H9 (cell line): ENCODE results near the gene CPLX4. TPM values are rescaled to one million over a fixed set of nuclear protein-coding genes. Genes with fewer than 3 reads are reported as not detected.

Experiments used
- DNase-seq: peaks from one replicate; pipeline ENCODE4 v3.0.0-alpha.2; 2017
- H2AFZ ChIP-seq: one replicate; pipeline ENCODE4 v1.6.1; 2013; ENCODE audit warnings: mild to moderate bottlenecking, low read length, control low read depth, moderate library complexity
- H2AK5ac ChIP-seq: 2 replicates; pipeline ENCODE4 v1.6.1; 2013; ENCODE audit warnings: low read length, control low read depth, mixed read lengths; ENCODE audit not compliant: insufficient read length
- H2BK120ac ChIP-seq: one replicate; pipeline ENCODE4 v1.6.1; 2013; ENCODE audit warnings: low read depth, mild to moderate bottlenecking, low read length, control low read depth, inconsistent platforms; ENCODE audit not compliant: poor library complexity, severe bottlenecking
- H2BK12ac ChIP-seq: 2 replicates; pipeline ENCODE4 v1.6.1; 2013; ENCODE audit warnings: low read length, control low read depth, mixed read lengths, low read depth; ENCODE audit not compliant: insufficient read length
- H2BK15ac ChIP-seq: 2 replicates; pipeline ENCODE4 v1.6.1; 2013; ENCODE audit warnings: low read depth, low read length, control low read depth
- H2BK20ac ChIP-seq: one replicate; pipeline ENCODE4 v1.6.1; 2013; ENCODE audit warnings: low read depth, mild to moderate bottlenecking, low read length, control low read depth, inconsistent platforms; ENCODE audit not compliant: poor library complexity, severe bottlenecking
- H2BK5ac ChIP-seq: 2 replicates; pipeline ENCODE4 v1.6.1; 2013; ENCODE audit warnings: low read length, control low read depth, mixed read lengths; ENCODE audit not compliant: insufficient read length
- H3K14ac ChIP-seq: 2 replicates; pipeline ENCODE4 v1.6.1; 2013; ENCODE audit warnings: low read length, control low read depth; ENCODE audit not compliant: insufficient read depth
- H3K18ac ChIP-seq: 2 replicates; pipeline ENCODE4 v1.6.1; 2013; ENCODE audit warnings: low read depth, mild to moderate bottlenecking, mixed read lengths, low read length, control low read depth; ENCODE audit not compliant: insufficient read length
- H3K23ac ChIP-seq: 2 replicates; pipeline ENCODE4 v1.6.1; 2013; ENCODE audit warnings: low read length, control low read depth, mixed read lengths, low read depth; ENCODE audit not compliant: insufficient read length
- H3K23me2 ChIP-seq: 2 replicates; pipeline ENCODE4 v1.6.1; 2013; ENCODE audit warnings: low read depth, mild to moderate bottlenecking, mixed read lengths, low read length, control low read depth; ENCODE audit not compliant: insufficient read length, poor library complexity, severe bottlenecking
- H3K27ac ChIP-seq: 2 replicates; pipeline ENCODE4 v1.5.1; 2013; ENCODE audit warnings: low read length, control low read depth, mixed read lengths, low read depth; ENCODE audit not compliant: insufficient read length
- H3K27me3 ChIP-seq: 2 replicates; pipeline ENCODE4 v1.6.1; 2013; ENCODE audit warnings: low read length, control low read depth, inconsistent platforms; ENCODE audit not compliant: insufficient read depth
- H3K4ac ChIP-seq: 2 replicates; pipeline ENCODE4 v1.6.1; 2013; ENCODE audit warnings: low read depth, mild to moderate bottlenecking, control low read depth, inconsistent platforms, low read length, moderate library complexity
- H3K4me1 ChIP-seq: 2 replicates; pipeline ENCODE4 v1.6.1; 2013; ENCODE audit warnings: low read length, control low read depth, inconsistent platforms; ENCODE audit not compliant: insufficient read depth
- H3K4me2 ChIP-seq: 2 replicates; pipeline ENCODE4 v1.6.1; 2013; ENCODE audit warnings: low read length, control low read depth, mixed read lengths; ENCODE audit not compliant: insufficient read length, insufficient read depth
- H3K56ac ChIP-seq: 2 replicates; pipeline ENCODE4 v1.6.1; 2013; ENCODE audit warnings: low read depth, mild to moderate bottlenecking, mixed read lengths, low read length, control low read depth; ENCODE audit not compliant: insufficient read length
- H3K79me1 ChIP-seq: 2 replicates; pipeline ENCODE4 v1.6.1; 2013; ENCODE audit warnings: low read depth, mild to moderate bottlenecking, moderate library complexity, low read length, control low read depth, inconsistent platforms; ENCODE audit not compliant: insufficient read depth, poor library complexity, severe bottlenecking
- H3K79me2 ChIP-seq: 2 replicates; pipeline ENCODE4 v1.6.1; 2013; ENCODE audit warnings: low read length, control low read depth, inconsistent platforms; ENCODE audit not compliant: insufficient read depth
- H3K9ac ChIP-seq: 2 replicates; pipeline ENCODE4 v1.6.1; 2013; ENCODE audit warnings: low read length, control low read depth, mixed read lengths; ENCODE audit not compliant: insufficient read length; ENCODE audit errors: extremely low read depth
- H3K9me3 ChIP-seq: one replicate; pipeline ENCODE4 v1.6.1; 2013; ENCODE audit warnings: low read depth, low read length, inconsistent platforms; ENCODE audit not compliant: control insufficient read depth
- H3T11ph ChIP-seq: one replicate; pipeline ENCODE4 v1.6.1; 2013; ENCODE audit warnings: mild to moderate bottlenecking, low read length, control low read depth, inconsistent platforms
- H4K20me1 ChIP-seq: one replicate; pipeline ENCODE4 v1.6.1; 2013; ENCODE audit not compliant: control insufficient read depth, insufficient read length, insufficient read depth
- H4K5ac ChIP-seq: 2 replicates; pipeline ENCODE4 v1.6.1; 2013; ENCODE audit warnings: low read depth, mild to moderate bottlenecking, mixed read lengths, low read length, control low read depth; ENCODE audit not compliant: insufficient read length
- H4K8ac ChIP-seq: replicated peaks from 2 replicates; pipeline ENCODE4 v1.6.1; 2013; ENCODE audit warnings: low read length, control low read depth, mixed read lengths, low read depth; ENCODE audit not compliant: insufficient read length
- H4K91ac ChIP-seq: 2 replicates; pipeline ENCODE4 v1.6.1; 2013; ENCODE audit warnings: low read depth, mild to moderate bottlenecking, moderate library complexity, mixed read lengths, low read length, control low read depth; ENCODE audit not compliant: insufficient read length
- H3K27ac Mint-ChIP-seq, 3 experiments: 2 replicates in 2 of 3; 3 replicates in 1 of 3; pipeline ENCODE4 v1.8.0; 2020 to 2021; ENCODE audit warnings: mixed read lengths in 3 of 3, mild to moderate bottlenecking in 1 of 3, moderate library complexity in 1 of 3
- H3K27me3 Mint-ChIP-seq: 2 replicates; pipeline ENCODE4 v1.8.0; 2021; ENCODE audit warnings: low read depth, mild to moderate bottlenecking, moderate library complexity, mixed read lengths
- H3K36me3 Mint-ChIP-seq, 3 experiments: 2 replicates in 2 of 3; 3 replicates in 1 of 3; pipeline ENCODE4 v1.8.0; 2020 to 2021; ENCODE audit warnings: low read depth in 3 of 3, mixed read lengths in 3 of 3; ENCODE audit not compliant: insufficient read depth in 1 of 3
- H3K4me1 Mint-ChIP-seq, 2 experiments: 2 replicates each; pipeline ENCODE4 v1.8.0; 2020; ENCODE audit warnings: mixed read lengths in 2 of 2
- H3K4me3 Mint-ChIP-seq, 2 experiments: 2 replicates in 1 of 2; 3 replicates in 1 of 2; pipeline ENCODE4 v1.8.0; 2020 to 2021; ENCODE audit warnings: mild to moderate bottlenecking in 2 of 2, mixed read lengths in 2 of 2, moderate library complexity in 1 of 2
- H3K9me3 Mint-ChIP-seq, 2 experiments: 2 replicates in 1 of 2; 3 replicates in 1 of 2; pipeline ENCODE4 v1.8.0; 2020; ENCODE audit warnings: mild to moderate bottlenecking in 2 of 2, mixed read lengths in 2 of 2, moderate library complexity in 1 of 2
- WGBS: extraction: QIAGEN DNeasy Blood & Tissue Kit; methylation state at CpG from one replicate; pipeline ENCODE4 v1.1.7; 2013; ENCODE audit warnings: missing lambda C conversion rate, low lambda C conversion rate, mixed read lengths; ENCODE audit not compliant: insufficient read length; ENCODE audit errors: extremely low coverage; 5-methylcytosine and 5-hydroxymethylcytosine counted together
- total RNA-seq: library from RNA; stranded (reverse); gene quantifications from 2 replicates; pipeline ENCODE4 v1.2.1, GENCODE V29; 2021
- TF ChIP-seq, protein P1 (sequence below): fragments of 200-600 bp; sonication (generic); conservative IDR thresholded peaks from 3 replicates; pipeline ENCODE4 v1.8.0; 2021; ENCODE audit warnings: antibody characterized with exemption, mild to moderate bottlenecking

The CPLX4 gene
- total RNA-seq, 1 experiment from 2014 or later = not detected

DNA sequence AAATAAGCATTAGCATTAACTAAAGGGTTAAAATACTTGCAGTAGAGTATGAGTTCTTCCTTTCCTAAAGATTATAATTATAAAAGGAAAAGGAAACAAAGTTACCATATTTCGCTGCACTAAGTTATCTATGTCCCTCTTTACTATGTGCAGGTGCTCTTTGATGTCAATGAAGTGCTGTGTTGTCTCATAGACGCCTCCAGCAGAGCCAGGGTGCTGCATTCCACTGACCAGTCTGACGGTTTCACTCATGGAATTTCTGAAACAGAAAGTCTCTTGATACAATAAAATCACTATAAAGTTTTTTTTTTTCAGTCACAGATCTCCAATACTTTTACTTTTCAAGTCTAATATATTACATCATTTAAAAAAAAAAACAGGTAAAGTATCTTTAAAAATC is 14.5 kb upstream of the CPLX4 start:
- H4K5ac ChIP-seq = no peak overlapping the region
- H3K27me3 Mint-ChIP-seq = no peaks in the 10 kb centered on the region
- WGBS = no CpG with 5 or more reads among the region's 3 CpGs
- H3K4me1 ChIP-seq = no peaks in the 10 kb centered on the region
- H2BK20ac ChIP-seq = no peak overlapping the region
- no peak overlapping the region for H4K8ac ChIP-seq
- H2BK5ac ChIP-seq = no peak overlapping the region
- H3K4me3 Mint-ChIP-seq = no peak overlapping the region
- no peak overlapping the region for H2BK12ac ChIP-seq
- H3K27ac ChIP-seq = no peak overlapping the region
- no peak overlapping the region for H3K23ac ChIP-seq
- H3K27me3 ChIP-seq = no peaks in the 10 kb centered on the region
- H4K91ac ChIP-seq = no peak overlapping the region
- no peaks in the 10 kb centered on the region for H3K23me2 ChIP-seq
- H2AK5ac ChIP-seq = no peak overlapping the region
- H3K18ac ChIP-seq = no peak overlapping the region
- H3K4ac ChIP-seq = no peak overlapping the region
- TF ChIP-seq, protein P1, sequence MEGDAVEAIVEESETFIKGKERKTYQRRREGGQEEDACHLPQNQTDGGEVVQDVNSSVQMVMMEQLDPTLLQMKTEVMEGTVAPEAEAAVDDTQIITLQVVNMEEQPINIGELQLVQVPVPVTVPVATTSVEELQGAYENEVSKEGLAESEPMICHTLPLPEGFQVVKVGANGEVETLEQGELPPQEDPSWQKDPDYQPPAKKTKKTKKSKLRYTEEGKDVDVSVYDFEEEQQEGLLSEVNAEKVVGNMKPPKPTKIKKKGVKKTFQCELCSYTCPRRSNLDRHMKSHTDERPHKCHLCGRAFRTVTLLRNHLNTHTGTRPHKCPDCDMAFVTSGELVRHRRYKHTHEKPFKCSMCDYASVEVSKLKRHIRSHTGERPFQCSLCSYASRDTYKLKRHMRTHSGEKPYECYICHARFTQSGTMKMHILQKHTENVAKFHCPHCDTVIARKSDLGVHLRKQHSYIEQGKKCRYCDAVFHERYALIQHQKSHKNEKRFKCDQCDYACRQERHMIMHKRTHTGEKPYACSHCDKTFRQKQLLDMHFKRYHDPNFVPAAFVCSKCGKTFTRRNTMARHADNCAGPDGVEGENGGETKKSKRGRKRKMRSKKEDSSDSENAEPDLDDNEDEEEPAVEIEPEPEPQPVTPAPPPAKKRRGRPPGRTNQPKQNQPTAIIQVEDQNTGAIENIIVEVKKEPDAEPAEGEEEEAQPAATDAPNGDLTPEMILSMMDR = no peak
- no peak for DNase-seq
- no peaks in the 10 kb centered on the region for H3K9me3 Mint-ChIP-seq
- H4K20me1 ChIP-seq = no peaks in the 10 kb centered on the region
- H3K79me1 ChIP-seq = no peaks in the 10 kb centered on the region
- H2AFZ ChIP-seq = no peak overlapping the region
- H3K4me2 ChIP-seq = no peak overlapping the region
- no peaks in the 10 kb centered on the region for H3K9me3 ChIP-seq
- H2BK120ac ChIP-seq = no peak overlapping the region
- no peak overlapping the region for H2BK15ac ChIP-seq
- H3K36me3 Mint-ChIP-seq = peaks cover 15 to 63% (median 61%) of the 10 kb centered on the region in 3 experiments
- H3K27ac Mint-ChIP-seq = no peak overlapping the region; a peak in 1 of 7 replicates
- no peak overlapping the region for H3T11ph ChIP-seq
- H3K79me2 ChIP-seq = no peaks in the 10 kb centered on the region
- H3K14ac ChIP-seq = no peak overlapping the region
- no peak overlapping the region for H3K9ac ChIP-seq
- no peaks in the 10 kb centered on the region for H3K4me1 Mint-ChIP-seq
- H3K56ac ChIP-seq = no peak overlapping the region
